HG03442 (cell line): ENCODE measurements around the gene C16orf92.
"Not testable (repeated sequence)": the region's sequence is repeated elsewhere in the genome, so short reads cannot be mapped to it uniquely, and the experiment has no call there.

ENCODE experiments used
- ATAC-seq: cut with Tn5 transposase; IDR thresholded peaks from one replicate; pipeline ENCODE4 v1.9.1; 2021; ENCODE audit warnings: mild to moderate bottlenecking, moderate library complexity; ENCODE audit not compliant: unreplicated experiment

C16orf92 gene

DNA sequence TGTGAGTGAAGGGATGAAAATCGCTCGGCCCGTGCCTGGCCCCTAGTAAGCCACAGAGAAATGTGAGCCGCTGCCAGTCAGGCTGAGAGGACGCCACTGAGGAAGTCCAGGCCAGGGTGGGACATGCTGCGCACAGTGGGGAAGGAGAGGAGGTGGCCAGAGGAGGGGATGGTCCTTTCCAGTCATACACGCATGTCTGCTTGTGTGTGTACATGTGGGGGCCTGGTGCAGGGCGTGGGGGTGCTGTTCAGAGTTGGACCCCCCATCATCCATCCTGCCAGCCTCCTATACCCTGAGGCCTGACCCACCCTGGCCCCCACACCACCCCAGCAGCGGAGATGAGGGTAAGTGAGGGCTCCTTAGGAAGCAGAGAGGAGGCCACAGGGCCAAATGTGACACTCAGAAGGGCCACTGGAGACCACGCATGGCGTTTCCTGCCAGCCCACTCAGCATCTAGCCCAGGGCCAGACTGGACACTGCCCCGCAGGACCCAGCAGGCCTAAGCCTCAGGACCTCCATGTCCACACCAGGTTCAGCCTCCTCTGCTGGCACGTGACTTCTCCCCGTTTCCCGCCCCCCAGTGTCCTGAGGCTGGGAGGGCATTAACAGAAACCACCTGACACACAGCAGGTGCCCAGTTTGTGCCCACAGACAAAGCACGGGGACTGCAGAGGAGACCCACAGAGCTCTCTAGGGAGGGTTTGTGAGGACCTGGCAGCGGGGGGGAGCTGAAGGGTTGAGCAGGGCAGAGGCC is 19.2 kb upstream of the C16orf92 start:
- ATAC-seq = no peak

DNA sequence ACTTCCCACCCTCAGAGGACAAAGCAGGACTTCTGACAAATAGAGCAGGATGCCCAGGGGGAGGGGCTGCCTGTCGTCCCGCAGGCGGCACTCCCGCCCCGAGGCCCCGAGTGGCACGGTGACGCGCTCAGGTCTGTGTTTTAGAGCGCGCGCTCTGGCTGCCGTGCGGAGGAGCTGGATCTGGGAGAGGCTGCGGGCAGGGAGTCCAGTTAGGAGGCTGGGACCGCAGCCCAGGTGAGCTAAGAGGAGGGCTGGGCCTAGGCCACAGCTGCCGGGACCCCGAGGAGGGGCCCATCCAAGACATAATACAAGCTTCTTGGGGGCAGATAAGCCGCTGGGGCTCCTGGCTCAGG is 18.6 kb upstream of the C16orf92 start:
- ATAC-seq = no peak

DNA sequence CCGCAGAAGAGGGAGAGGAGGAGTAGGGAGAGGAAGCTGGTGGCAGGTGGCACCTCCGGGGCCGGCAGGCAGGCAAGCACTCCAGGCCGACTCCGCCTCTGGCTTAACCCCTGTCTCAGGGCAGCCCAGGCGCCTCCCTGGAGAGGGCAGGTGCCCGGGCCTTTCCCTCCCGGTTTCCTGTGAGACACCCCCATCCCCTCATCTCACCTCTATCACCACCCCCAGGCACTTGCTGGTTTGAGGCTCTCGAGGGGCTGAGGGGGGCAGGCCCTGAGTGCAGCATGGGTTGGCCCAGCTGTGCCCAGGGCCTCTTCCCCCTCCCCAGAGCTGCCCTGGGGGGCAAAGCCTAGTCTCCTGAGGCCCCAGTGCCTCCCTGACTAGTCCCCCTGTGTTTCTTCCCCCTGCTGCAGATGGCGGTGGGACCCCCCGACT is 18.2 kb upstream of the C16orf92 start:
- ATAC-seq = no peak

- no peak for ATAC-seq
Observed at GRCh38 chr16:30005341-30006094, 17.5 kb upstream of the C16orf92 start.

- ATAC-seq = no peak
Observed at GRCh38 chr16:30006095-30006473, 16.9 kb upstream of the C16orf92 start.

- ATAC-seq = no peak
Observed at GRCh38 chr16:30006659-30007377, 16.2 kb upstream of the C16orf92 start.

GRCh38 chr16:30007378-30007895 is 15.6 kb upstream of the C16orf92 start:
- no peak for ATAC-seq

DNA sequence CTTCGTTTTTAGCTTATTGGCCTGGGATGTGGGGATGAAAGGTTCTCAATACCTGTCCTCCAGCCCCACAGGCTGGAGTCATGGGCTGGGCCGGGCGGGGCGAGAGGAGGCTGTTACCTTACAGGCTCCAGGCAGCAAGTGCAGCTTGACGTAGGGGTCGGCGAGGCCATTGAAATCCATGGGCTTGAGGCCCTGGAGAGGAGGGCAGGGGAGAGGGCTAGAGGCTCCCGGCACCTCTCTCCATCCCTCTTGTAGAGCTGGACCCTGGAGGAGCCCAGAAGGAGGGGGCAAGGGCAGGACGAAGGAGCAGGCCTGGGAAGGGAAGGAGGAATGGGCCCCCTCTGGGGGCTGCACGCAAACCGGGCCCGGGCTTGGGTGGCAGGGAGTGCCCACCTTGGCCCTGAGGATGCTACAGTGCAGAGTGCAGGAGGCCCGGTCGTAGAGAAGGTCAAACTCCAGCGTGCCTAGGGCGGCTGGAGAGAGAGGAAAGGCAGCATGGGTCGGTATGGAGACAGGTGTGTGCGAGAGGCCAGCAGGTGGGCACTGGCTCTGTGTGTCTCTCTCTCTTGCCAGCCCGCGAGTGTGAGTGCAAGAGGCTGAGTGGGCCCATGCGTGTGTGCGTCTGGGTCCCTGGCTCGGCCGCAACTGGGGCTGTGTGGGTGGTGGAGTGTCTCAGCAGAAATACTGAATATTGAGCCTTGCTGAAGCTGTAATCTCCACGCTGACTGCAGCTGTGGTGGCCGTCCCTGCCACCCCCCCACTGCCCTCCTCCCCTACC is 13.7 kb upstream of the C16orf92 start:
- ATAC-seq = no peak

- no peak for ATAC-seq
Observed at GRCh38 chr16:30009990-30010843, 12.8 kb upstream of the C16orf92 start.

DNA sequence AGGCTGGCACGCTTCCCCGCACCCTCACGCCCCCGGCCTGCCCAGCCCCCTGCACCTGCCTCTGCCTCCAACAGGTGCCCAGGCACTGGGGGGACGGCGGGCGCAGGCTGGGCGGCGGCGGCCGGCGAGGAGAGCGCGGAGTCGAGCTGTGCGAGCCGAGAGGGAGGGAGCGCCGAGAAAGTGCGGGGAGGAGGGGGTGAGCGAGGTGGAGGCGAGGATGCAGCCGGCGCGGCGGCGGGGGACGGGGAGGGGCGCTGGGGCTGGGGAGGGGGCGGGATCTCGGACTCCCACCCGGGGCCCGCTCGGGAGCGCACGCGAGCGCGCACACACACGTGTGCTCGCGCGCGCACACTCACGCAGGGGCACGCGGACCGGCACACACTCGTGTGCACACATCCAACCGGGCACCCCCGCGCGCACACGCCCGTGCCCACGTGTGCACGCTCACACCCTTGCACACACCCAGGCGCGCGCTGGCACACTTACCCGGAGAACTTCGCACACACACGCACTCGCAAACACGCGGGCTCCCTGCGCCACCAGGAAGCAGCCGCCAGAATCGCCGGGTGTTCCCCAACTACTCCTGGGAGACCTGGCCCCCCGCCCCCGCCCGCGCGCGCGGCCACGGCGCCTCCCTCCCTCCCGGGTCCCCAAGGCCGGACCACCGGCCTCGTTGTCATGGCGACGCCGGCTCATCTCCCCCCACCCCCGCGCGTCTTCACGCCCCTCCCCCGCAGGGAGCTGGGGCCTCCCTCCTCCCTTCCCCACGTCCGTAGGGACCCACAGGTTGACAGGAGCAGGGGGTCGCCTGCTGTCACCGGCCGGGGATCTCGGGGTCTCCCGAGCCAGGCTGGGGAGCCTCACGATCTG is 11.9 kb upstream of the C16orf92 start, which contains the start of gene DOC2A:
Gene DOC2A, minus strand, starts transcription at position 184 of the 870 bp plus-strand sequence. CDS start 805 bp downstream, outside the sequence.
- no peak for ATAC-seq

DNA sequence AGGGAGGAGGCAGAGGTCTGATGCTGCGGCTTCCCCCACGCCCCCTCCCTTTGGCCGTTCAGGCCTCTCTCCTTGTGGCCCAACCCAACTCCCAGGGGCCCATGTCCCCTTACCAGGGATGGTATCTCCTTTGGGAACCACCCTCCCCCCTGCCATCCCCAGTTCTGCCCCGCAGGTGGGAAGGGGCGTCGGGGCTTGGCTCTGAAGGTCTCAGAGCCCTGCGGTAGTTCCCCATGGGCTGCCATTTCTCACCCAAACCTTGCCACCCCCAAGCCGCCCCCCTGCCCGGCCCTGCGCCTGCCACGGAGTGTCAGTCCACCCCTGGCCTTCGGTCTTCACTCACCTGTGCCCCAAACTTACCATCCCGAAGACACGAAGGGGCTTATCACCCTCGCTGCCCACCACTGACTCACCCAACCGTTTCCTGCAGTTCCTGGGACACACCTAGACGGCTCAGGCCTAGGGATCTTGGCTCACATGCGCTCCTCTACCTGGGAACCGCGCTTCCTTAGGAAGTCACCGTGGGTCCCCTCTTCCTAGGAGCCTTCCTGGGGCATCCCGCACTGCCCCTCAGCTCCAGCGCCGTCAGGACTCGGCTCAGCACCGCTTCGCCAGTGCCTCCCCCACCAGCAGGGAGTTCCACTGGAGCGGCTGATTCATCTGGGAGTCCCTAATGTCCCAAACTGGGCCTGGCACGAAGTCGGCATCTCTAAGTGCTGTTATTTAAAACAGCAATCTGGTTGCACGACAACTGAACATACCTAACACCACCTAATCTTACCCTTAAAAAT is 11.1 kb upstream of the C16orf92 start:
- no peak for ATAC-seq

- ATAC-seq = not testable (repeated sequence)
Observed at GRCh38 chr16:30012598-30012997, 10.4 kb upstream of the C16orf92 start.

DNA sequence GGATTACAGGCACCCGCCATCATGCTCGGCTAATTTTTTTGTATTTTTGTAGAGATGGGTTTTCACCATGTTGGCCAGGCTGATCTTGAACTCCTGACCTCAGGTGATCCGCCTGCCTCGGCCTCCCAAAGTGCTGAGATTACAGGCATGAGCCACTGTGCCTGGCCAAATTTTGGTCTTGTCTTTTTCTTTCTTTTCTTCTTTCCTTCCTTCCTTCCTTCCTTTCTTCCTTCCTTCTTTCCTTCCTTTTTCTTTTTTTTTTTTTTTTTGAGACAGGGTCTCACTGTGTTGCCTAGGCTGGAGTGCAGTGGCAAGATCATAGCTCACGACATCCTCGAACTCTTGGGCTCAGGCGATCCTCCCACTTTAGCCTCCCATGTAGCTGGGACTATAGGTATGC is 7.5 kb upstream of the C16orf92 start:
- ATAC-seq = not testable (repeated sequence)

DNA sequence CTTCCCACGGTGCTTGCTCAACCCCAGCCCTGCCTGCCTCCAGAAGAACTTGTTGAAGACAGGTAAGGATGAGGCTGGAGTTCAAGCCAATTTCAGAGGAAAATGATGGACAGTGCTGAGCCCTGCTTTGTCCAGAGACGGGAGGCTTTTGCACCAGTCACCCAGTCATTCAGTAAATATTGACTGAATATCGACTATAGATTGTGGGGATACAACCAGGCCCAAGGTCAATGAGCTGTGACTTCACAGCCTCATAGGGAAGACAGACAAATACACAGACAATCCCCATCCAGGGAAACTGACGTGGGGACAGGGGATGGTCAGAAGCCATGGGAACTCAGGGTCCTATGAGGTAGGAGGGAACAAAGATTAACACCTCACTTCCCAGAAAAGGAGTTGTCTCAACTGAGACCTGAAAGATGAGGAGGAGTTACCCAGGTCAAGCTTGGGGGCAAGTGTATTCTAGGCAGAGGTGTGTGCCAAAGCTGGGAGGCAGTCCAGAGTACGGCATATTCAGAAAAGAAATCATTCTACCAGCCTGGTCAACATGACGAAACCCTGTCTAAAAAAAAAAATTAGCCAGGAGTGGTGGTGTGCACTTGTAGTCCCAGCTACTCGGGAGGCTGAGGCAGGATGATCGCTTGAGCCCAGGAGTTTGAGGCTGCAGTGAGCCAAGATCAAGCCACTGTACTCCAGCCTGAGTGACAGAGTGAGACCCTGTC is 6.3 kb upstream of the C16orf92 start:
- ATAC-seq = no peak

- ATAC-seq = no peak
Observed at GRCh38 chr16:30017277-30017656, 5.7 kb upstream of the C16orf92 start.

- ATAC-seq = not testable (repeated sequence)
Observed at GRCh38 chr16:30017937-30018336, 5.1 kb upstream of the C16orf92 start.

- no peak for ATAC-seq
Observed at GRCh38 chr16:30018731-30019158, 4.3 kb upstream of the C16orf92 start.
